Hepatocyte (in vitro differentiated cells): ENCODE data around the gene TOP2A. TPM values are rescaled to one million over a fixed set of nuclear protein-coding genes. Genes with fewer than 3 reads are reported as not detected.

Source experiments
- DNase-seq: peaks from one replicate; pipeline ENCODE4 v3.0.0-alpha.2; 2016; ENCODE audit warnings: low spot score
- H2AFZ ChIP-seq: fragments of 200-600 bp; sonication (generic); 2 replicates; pipeline ENCODE4 v1.6.0; 2016; ENCODE audit warnings: antibody characterized with exemption, mild to moderate bottlenecking
- H3K27ac ChIP-seq: fragments of 200-600 bp; sonication (generic); 2 replicates; pipeline ENCODE4 v1.5.1; 2016; ENCODE audit warnings: mild to moderate bottlenecking
- H3K27me3 ChIP-seq: fragments of 200-600 bp; sonication (generic); 2 replicates; pipeline ENCODE4 v1.6.1; 2016
- H3K36me3 ChIP-seq: fragments of 200-600 bp; sonication (generic); replicated peaks from 2 replicates; pipeline ENCODE4 v1.5.1; 2016; ENCODE audit warnings: low read depth; ENCODE audit not compliant: insufficient read depth
- H3K4me1 ChIP-seq: fragments of 200-600 bp; sonication (generic); 2 replicates; pipeline ENCODE4 v1.5.1; 2016; ENCODE audit warnings: mild to moderate bottlenecking, moderate library complexity; ENCODE audit not compliant: insufficient read depth
- H3K4me2 ChIP-seq: fragments of 200-600 bp; sonication (generic); 2 replicates; pipeline ENCODE4 v1.6.0; 2016
- H3K4me3 ChIP-seq: fragments of 200-600 bp; sonication (generic); 2 replicates; pipeline ENCODE4 v1.5.1; 2016; ENCODE audit warnings: mild to moderate bottlenecking
- H3K79me2 ChIP-seq: fragments of 200-600 bp; sonication (generic); 2 replicates; pipeline ENCODE4 v1.6.0; 2017; ENCODE audit warnings: mild to moderate bottlenecking
- H3K9me2 ChIP-seq: fragments of 200-600 bp; sonication (generic); replicated peaks from 2 replicates; pipeline ENCODE4 v1.6.0; 2017; ENCODE audit warnings: mild to moderate bottlenecking; ENCODE audit not compliant: insufficient read depth
- H3K9me3 ChIP-seq: fragments of 200-600 bp; sonication (generic); 2 replicates; pipeline ENCODE4 v1.5.1; 2016; ENCODE audit warnings: low read depth, mild to moderate bottlenecking
- H4K20me1 ChIP-seq: fragments of 200-600 bp; sonication (generic); 2 replicates; pipeline ENCODE4 v1.6.0; 2016; ENCODE audit warnings: mild to moderate bottlenecking; ENCODE audit not compliant: insufficient read depth, poor library complexity, severe bottlenecking
- CTCF ChIP-seq: fragments of 200-600 bp; sonication (generic); IDR thresholded peaks from 2 replicates; pipeline ENCODE4 v1.5.1; 2016; ENCODE audit warnings: antibody characterized with exemption, mild to moderate bottlenecking; ENCODE audit not compliant: poor library complexity
- EZH2 ChIP-seq: fragments of 200-600 bp; sonication (generic); IDR thresholded peaks from 2 replicates; pipeline ENCODE4 v1.6.1; 2016; ENCODE audit warnings: antibody characterized with exemption, mild to moderate bottlenecking, borderline replicate concordance
- EZH2phosphoT487 ChIP-seq: fragments of 200-600 bp; sonication (generic); IDR thresholded peaks from one replicate; pipeline ENCODE4 v1.6.1; 2018; ENCODE audit warnings: antibody characterized with exemption, mild to moderate bottlenecking, low read depth, moderate library complexity; ENCODE audit not compliant: unreplicated experiment, severe bottlenecking
- whole genome bisulfite sequencing: methylation state at CpG from one replicate; pipeline ENCODE4 v1.1.6; 2016; ENCODE audit warnings: low lambda C conversion rate; ENCODE audit errors: missing lambda C conversion rate; 5-methylcytosine and 5-hydroxymethylcytosine counted together
- polyA plus RNA-seq: library from polyadenylated mRNA; unstranded; fragments of >200 nt; fragmentation: Nextera tagmentation; extraction: Ambion mirVana; gene quantifications from 2 replicates; pipeline ENCODE4 v1.2.1, GENCODE V29; 2016
- total RNA-seq: library from RNA; depleted of rRNA; stranded (reverse); fragments of >200 nt; gene quantifications from 2 replicates; pipeline ENCODE4 v1.2.3, GENCODE V29; 2014

Gene TOP2A
- 36.9 and 37.4 TPM in 2 replicates for total RNA-seq
- 19.3 and 21.3 TPM in 2 replicates for polyA plus RNA-seq

- no peaks in the 10 kb centered on the region for H3K9me2 ChIP-seq
- no peaks in the 10 kb centered on the region for H3K27me3 ChIP-seq
- DNase-seq, result peak; percentile 99
- no peaks in the 10 kb centered on the region for H3K9me3 ChIP-seq
- peak within 1 kb of the TSS; percentile 38 for H3K4me3 ChIP-seq
- H3K4me2 ChIP-seq, result peak within 1 kb of the TSS; percentile 78
- peak within 1 kb of the TSS; percentile 54 for H2AFZ ChIP-seq
- no peaks in the 10 kb centered on the region for H3K4me1 ChIP-seq
- TF ChIP-seq EZH2, result no peak
- no peak for TF ChIP-seq EZH2phosphoT487
- no peak for TF ChIP-seq CTCF
- no peaks in the 10 kb centered on the region for H4K20me1 ChIP-seq
- H3K79me2 ChIP-seq, result peaks cover 23% of the 10 kb centered on the region
- H3K27ac ChIP-seq, result peak within 1 kb of the TSS; percentile 12
- H3K36me3 ChIP-seq, result no peaks in the 10 kb centered on the region
- 3% methylated on average over 49 of the region's 49 CpGs for WGBS
Measured at GRCh38 chr17:40417609-40418427, at the start of gene TOP2A. TOP2A (minus strand) TSS chr17:40417896; CDS start chr17:40417791, 105 bp downstream.

GRCh38 chr17:40467281-40467867 lies 49.7 kb upstream of the TOP2A start:
- no peak overlapping the region for H3K27ac ChIP-seq
- H3K4me3 ChIP-seq, result no peak overlapping the region
- no peak overlapping the region for H3K4me2 ChIP-seq
- H3K36me3 ChIP-seq, result no peaks in the 10 kb centered on the region
- no peak for DNase-seq
- H3K9me2 ChIP-seq, result no peaks in the 10 kb centered on the region
- no peaks in the 10 kb centered on the region for H3K79me2 ChIP-seq
- TF ChIP-seq EZH2, result no peak
- TF ChIP-seq EZH2phosphoT487, result no peak
- TF ChIP-seq CTCF, result no peak
- H4K20me1 ChIP-seq, result no peaks in the 10 kb centered on the region
- no peaks in the 10 kb centered on the region for H3K9me3 ChIP-seq
- WGBS, result 90% methylated on average over 2 of the region's 2 CpGs
- H3K4me1 ChIP-seq, result peaks cover 19% of the 10 kb centered on the region
- H3K27me3 ChIP-seq, result no peaks in the 10 kb centered on the region
- no peak overlapping the region for H2AFZ ChIP-seq

- H3K27ac ChIP-seq, result no peak overlapping the region
- no peak for DNase-seq
- H3K27me3 ChIP-seq, result no peaks in the 10 kb centered on the region
- no peak overlapping the region for H3K4me2 ChIP-seq
- TF ChIP-seq EZH2phosphoT487, result no peak
- TF ChIP-seq EZH2, result no peak
- TF ChIP-seq CTCF, result no peak
- no peak overlapping the region for H2AFZ ChIP-seq
- WGBS, result 94% methylated on average over 11 of the region's 11 CpGs
- peaks cover 25% of the 10 kb centered on the region for H3K4me1 ChIP-seq
- H4K20me1 ChIP-seq, result no peaks in the 10 kb centered on the region
- H3K9me2 ChIP-seq, result no peaks in the 10 kb centered on the region
- no peaks in the 10 kb centered on the region for H3K79me2 ChIP-seq
- no peaks in the 10 kb centered on the region for H3K36me3 ChIP-seq
- H3K4me3 ChIP-seq, result no peak overlapping the region
- no peaks in the 10 kb centered on the region for H3K9me3 ChIP-seq
Measured at GRCh38 chr17:40466298-40466971, 48.7 kb upstream of the TOP2A start.
